Inferior parietal cortex (tissue), 1 donor: ENCODE measurements around the gene CDH26.
A peak's percentile ranks its signal among the peaks of the same experiment; 100 is the strongest.
"Not testable (repeated sequence)": the region's sequence is repeated elsewhere in the genome, so short reads cannot be mapped to it uniquely, and the experiment has no call there.

Experiments
- DNase-seq: peaks from one replicate; pipeline ENCODE4 v3.0.0-alpha.2; 2016; ENCODE audit errors: extremely low spot score

CDH26 gene

GRCh38 chr20:59940956-59941294 lies 17.3 kb upstream of the CDH26 start:
- peak; percentile 85 for DNase-seq

DNA sequence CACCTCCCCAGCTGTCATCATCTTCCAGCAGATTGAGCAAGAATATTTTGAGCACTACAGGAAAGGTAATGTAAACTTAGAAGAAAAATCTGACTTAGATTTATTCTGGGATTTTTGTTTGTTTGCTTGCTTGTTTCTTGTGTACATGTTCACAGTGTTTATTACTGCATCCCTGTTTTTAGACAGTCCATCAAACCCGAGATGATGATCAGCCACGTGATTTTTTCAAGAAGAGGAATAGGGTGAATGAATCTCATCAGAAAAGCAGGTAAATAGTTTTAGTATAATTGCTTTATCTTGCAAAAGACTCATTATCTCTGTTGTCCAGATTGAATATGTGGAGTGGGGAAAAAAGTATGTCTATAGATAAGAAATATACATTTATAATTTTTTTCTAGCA lies 16.0 kb upstream of the CDH26 start:
- no peak for DNase-seq

- DNase-seq: no peak
These were observed 13.5 kb upstream of the CDH26 start for GRCh38 chr20:59944726-59945125.

GRCh38 chr20:59945175-59945574 lies 13.0 kb upstream of the CDH26 start:
- DNase-seq: no peak

GRCh38 chr20:59945731-59946130 lies 12.5 kb upstream of the CDH26 start:
- DNase-seq: no peak

DNA sequence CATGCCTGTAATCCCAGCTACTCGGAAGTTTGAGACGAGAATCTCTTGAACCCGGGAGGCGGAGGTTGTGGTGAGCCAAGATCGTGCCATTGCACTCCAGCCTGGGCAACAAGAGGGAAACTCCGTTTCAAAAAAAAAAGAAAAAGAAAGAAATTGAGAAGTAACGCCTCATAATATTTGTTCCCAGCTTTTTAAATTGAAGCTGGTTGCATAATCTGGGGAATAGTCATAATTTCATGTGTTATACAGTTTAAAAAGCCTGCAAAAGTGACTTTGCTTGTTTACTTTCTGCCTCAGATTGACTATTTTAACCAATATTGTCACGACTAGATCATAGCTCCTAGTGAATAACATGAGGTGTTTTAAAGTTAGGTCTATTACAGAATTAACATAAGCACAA lies 10.8 kb upstream of the CDH26 start:
- no peak for DNase-seq

GRCh38 chr20:59948212-59948611 lies 10.0 kb upstream of the CDH26 start:
- no peak for DNase-seq

DNA sequence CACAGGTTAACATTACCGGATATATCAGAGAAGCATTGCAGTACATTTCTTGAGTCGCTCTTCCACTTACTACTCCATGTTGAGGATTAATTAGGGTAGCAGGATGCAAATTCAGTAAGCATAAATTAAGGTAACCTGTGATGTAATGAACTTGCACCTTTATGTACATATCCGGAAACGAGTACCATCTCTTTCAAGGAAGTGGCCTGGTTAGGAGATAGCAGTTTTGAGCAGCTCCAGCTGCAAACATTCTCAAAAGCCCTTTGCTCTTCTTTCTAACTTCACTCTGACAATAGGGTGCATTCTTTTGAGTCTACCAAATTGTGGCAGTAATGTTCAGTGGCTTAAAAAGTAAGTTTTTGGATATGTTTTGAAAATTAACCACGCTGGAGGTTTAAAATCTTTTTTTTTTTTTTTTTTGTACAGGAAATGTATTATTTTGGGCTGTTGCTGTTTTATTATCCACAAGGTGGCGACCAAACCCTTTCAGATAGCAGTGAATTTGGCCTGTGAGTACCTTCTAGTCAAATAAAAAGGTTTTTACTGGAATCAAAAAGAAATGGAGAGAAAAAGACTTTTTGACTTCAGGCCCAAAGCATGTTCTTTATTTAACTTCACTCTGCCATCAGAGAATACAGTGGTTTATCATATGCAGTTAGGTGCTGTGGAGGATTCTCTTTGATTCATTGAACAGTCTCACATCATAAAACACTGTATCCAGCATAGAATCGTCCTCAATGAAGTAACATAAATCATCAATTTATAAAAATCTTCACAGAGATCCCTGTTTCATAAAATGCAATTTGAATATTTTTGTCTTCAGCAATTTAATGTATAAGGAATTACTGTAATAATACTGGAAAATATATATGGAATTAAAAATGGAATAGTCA lies 9.1 kb upstream of the CDH26 start:
- DNase-seq: peak; percentile 84

- no peak for DNase-seq
These were observed 8.3 kb upstream of the CDH26 start for GRCh38 chr20:59949911-59950310.

DNA sequence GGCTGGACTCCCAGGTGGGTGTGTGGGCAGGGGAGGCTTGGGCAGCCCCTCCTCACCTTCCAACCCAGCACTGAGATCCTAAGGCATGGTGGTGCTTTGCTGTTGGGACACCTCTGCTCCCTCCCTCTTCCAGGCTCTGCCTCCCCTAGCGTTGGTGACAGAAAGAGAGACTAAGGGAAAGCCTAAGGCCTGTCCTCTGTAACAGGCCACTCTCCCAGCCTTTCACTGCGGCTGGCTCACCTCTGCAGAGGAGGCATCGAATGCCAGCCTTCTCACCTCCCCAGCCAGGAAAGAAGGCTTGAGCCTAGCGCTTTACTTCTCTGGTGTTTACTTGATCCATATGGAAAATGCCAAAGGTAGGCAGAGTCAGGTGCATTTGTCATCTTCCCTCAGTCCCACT lies 3.5 kb upstream of the CDH26 start:
- no peak for DNase-seq

DNA sequence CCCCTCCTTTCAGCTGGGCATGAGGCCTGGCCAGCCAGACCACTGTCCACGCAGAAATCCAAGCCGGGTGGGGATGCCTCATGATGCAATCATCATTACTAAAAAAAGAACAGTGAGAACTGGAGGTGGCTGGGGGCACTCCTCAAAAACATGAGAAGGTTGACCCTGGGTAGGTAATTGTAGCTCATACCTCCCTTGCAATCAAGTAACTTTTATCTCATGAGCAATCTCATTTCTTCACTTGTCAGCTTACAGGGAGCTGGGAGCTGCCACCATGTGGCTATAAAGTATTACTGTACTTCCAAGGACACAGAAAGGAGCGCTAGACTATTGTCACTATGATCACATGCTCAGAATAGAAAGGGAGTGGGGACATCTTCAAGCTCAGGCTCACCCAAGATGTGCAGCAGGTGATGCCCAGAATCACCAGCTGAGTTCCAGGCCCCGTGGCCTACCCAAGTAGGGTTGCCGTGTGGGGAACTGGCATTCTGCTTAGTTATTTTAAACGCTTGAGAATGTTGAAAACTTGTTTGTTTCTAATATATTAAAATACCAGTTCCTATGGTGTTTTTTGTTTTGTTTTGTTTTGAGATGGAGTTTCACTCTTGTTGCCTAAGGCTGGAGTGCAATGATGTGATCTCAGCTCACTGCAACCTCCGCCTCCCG lies 3.0 kb upstream of the CDH26 start:
- no peak for DNase-seq

- DNase-seq: not testable (repeated sequence)
These were observed 655 bp upstream of the CDH26 start for GRCh38 chr20:59957568-59957967.

DNA sequence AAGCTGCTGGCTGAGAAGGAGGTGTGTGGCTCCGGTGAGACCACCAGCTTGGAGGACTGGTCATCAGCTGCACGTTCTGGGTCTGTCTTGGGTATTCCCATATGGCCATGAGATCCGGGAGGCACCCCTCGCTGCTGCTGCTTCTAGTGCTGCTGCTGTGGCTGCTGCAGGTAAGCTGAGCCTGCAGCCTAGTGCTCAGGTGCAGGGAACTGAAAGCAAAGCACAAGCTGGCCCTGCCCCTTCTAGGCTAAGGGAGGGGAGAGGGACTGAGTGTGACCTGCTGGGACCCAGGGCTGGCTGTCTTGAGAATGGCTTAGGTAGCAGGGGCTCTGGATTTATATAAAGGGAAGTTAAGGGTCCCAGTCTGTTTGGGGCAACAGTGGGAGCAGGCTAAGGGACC lies 403 bp downstream of the CDH26 start:
- no peak for DNase-seq

DNA sequence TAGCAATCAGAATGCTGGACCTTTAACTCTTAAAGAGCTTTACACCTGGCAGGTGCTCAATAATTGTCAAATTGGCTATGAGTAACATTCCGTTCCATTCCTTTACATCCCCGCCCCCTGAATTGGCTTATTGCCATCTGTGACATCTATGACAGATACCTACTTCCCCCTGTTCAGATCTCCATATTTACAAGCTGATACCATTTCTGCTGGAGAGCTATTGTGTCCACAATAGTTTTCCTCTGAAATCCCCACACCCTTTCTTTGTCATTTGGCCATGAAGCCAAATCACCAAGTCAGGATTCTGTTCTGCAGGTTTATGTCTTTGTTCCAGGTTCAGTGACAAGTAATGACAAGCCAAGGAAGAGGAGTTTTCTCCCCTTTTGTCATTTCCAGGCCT lies 3.2 kb downstream of the CDH26 start:
- no peak for DNase-seq

DNA sequence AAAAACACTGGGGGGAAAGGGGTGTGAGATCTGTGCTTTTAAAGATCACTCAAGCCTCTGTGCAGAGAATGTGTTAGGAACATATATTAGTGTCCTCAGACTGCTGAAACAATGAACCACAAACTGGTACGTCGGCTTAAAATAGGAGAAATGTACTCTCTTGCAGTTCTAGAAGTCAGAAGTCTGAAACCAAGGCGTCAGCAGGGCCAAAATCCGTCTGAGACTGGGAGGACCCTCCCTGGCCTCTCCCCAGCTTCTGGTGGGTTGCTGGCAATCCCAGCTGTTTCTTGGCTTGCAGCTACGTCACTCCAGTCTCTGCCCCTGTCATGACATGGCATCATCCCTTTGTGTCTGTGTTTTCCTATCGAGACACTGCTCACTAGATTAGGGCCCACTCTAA lies 3.9 kb downstream of the CDH26 start:
- DNase-seq: no peak

- peak; percentile 68 for DNase-seq
These were observed 8.2 kb downstream of the CDH26 start for GRCh38 chr20:59966428-59966827.

GRCh38 chr20:59971428-59971827 lies 13.2 kb downstream of the CDH26 start:
- DNase-seq: no peak

GRCh38 chr20:59972037-59972801 lies 14.0 kb downstream of the CDH26 start:
- DNase-seq: no peak

- DNase-seq: no peak
These were observed 18.0 kb downstream of the CDH26 start for GRCh38 chr20:59976156-59976782.

- DNase-seq: peak; percentile 39
These were observed 18.9 kb downstream of the CDH26 start for GRCh38 chr20:59977086-59977485.

GRCh38 chr20:59983076-59983475 lies 24.9 kb downstream of the CDH26 start:
- DNase-seq: no peak

DNA sequence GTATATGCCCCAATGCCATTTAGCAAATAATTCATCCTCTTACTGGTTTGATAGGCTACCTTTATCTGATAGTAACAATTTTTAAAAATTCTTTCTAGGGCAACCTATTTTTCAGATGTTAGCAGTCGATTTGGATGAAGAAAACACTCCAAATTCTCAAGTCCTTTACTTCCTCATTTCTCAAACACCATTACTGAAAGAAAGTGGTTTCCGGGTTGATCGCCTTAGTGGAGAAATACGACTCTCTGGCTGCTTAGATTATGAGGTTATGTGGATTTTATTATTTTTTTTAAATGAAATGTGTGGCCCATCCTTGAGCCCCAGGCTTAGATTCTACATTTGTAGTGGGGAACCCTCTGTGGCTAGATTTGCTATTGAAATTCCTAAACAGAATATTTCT lies 26.3 kb downstream of the CDH26 start:
- no peak for DNase-seq
